Measurements from ENCODE around the gene KLF6.

KLF6 gene

GRCh38 chr10:3774018-3774813, 10.8 kb downstream of the KLF6 start:
- no peak for FAIRE-seq

GRCh38 chr10:3773460-3774017, 11.5 kb downstream of the KLF6 start:
- FAIRE-seq: no peak

- no peak for FAIRE-seq
Observed at GRCh38 chr10:3772361-3773171, 12.4 kb downstream of the KLF6 start.

- FAIRE-seq: no peak
Observed at GRCh38 chr10:3770611-3771110, 14.3 kb downstream of the KLF6 start.

- no peak for FAIRE-seq
Observed at GRCh38 chr10:3769556-3769955, 15.5 kb downstream of the KLF6 start.

GRCh38 chr10:3766046-3766756, 18.8 kb downstream of the KLF6 start:
- no peak for FAIRE-seq

GRCh38 chr10:3765146-3765545, 19.9 kb downstream of the KLF6 start:
- FAIRE-seq: no peak

- FAIRE-seq: no peak
Observed at GRCh38 chr10:3764626-3765112, 20.3 kb downstream of the KLF6 start.

GRCh38 chr10:3763852-3764625, 21.0 kb downstream of the KLF6 start:
- no peak for FAIRE-seq

- FAIRE-seq: no peak
Observed at GRCh38 chr10:3763035-3763456, 22.0 kb downstream of the KLF6 start.

GRCh38 chr10:3762309-3762708, 22.7 kb downstream of the KLF6 start:
- FAIRE-seq: no peak

GRCh38 chr10:3761904-3762303, 23.1 kb downstream of the KLF6 start:
- no peak for FAIRE-seq

- no peak for FAIRE-seq
Observed at GRCh38 chr10:3761021-3761686, 23.9 kb downstream of the KLF6 start.

GRCh38 chr10:3760083-3760482, 24.9 kb downstream of the KLF6 start:
- FAIRE-seq: no peak

- no peak for FAIRE-seq
Observed at GRCh38 chr10:3759397-3759796, 25.6 kb downstream of the KLF6 start.

- no peak for FAIRE-seq
Observed at GRCh38 chr10:3758491-3758970, 26.5 kb downstream of the KLF6 start.

GRCh38 chr10:3757638-3758490, 27.1 kb downstream of the KLF6 start:
- FAIRE-seq: no peak

- no peak for FAIRE-seq
Observed at GRCh38 chr10:3757250-3757637, 27.8 kb downstream of the KLF6 start.

- no peak for FAIRE-seq
Observed at GRCh38 chr10:3756360-3756740, 28.7 kb downstream of the KLF6 start.
